Stimulated activated effector memory CD8-positive, alpha-beta T cell treated with anti-CD3 and anti-CD28 coated beads, Interleukin-12 subunit alpha, Interleukin-12 subunit beta, amount 100 ng/mL, for 72 hours (primary cell): Measurements from ENCODE around the gene PDZD2.
"Not testable (repeated sequence)": the region's sequence is repeated elsewhere in the genome, so short reads cannot be mapped to it uniquely, and the experiment has no call there.

Experiments
- ATAC-seq: fragments of 150-1000 bp; cut with Tn5 transposase; 2 replicates; pipeline ENCODE4 v1.10.0; 2021
- DNase-seq, 2 donors: peaks; one replicate each; pipeline ENCODE4 v3.0.0; 2021 to 2022; ENCODE audit warnings: low spot score in 2 of 2
- H3K27ac Mint-ChIP-seq: one replicate; pipeline ENCODE4 v1.8.0; 2022; ENCODE audit warnings: mild to moderate bottlenecking, mixed read lengths
- H3K36me3 Mint-ChIP-seq: one replicate; pipeline ENCODE4 v1.8.0; 2022; ENCODE audit warnings: mild to moderate bottlenecking, mixed read lengths
- H3K4me1 Mint-ChIP-seq: one replicate; pipeline ENCODE4 v1.8.0; 2022; ENCODE audit warnings: mixed read lengths
- H3K4me3 Mint-ChIP-seq: one replicate; pipeline ENCODE4 v1.8.0; 2022; ENCODE audit warnings: mild to moderate bottlenecking, mixed read lengths
- H3K9me3 Mint-ChIP-seq: one replicate; pipeline ENCODE4 v1.8.0; 2022; ENCODE audit warnings: mixed read lengths

The PDZD2 gene

GRCh38 chr5:32061236-32061635 is 422.3 kb downstream of the PDZD2 start:
- ATAC-seq (no peak), DNase-seq (no peak)
- no peaks in the 10 kb centered on the region for H3K4me1 Mint-ChIP-seq
- H3K9me3 Mint-ChIP-seq, result no peaks in the 10 kb centered on the region
- no peaks in the 10 kb centered on the region for H3K36me3 Mint-ChIP-seq
- H3K27ac Mint-ChIP-seq, result no peak overlapping the region
- no peak overlapping the region for H3K4me3 Mint-ChIP-seq

- Mint-ChIP-seq H3K4me3 (no peak overlapping the region), H3K4me1 (no peaks in the 10 kb centered on the region), H3K36me3 (no peaks in the 10 kb centered on the region), H3K27ac (no peak overlapping the region), H3K9me3 (no peaks in the 10 kb centered on the region)
- no peak for DNase-seq
- ATAC-seq, result no peak
Observed at GRCh38 chr5:32066448-32066847, 427.5 kb downstream of the PDZD2 start.

- H3K4me1 Mint-ChIP-seq, result no peaks in the 10 kb centered on the region
- H3K36me3 Mint-ChIP-seq, result no peaks in the 10 kb centered on the region
- DNase-seq, result no peak
- H3K27ac Mint-ChIP-seq, result no peak overlapping the region
- H3K4me3 Mint-ChIP-seq, result no peak overlapping the region
- ATAC-seq, result no peak
- H3K9me3 Mint-ChIP-seq, result no peaks in the 10 kb centered on the region
Observed at GRCh38 chr5:32067774-32068470, 429.0 kb downstream of the PDZD2 start.

- H3K9me3 Mint-ChIP-seq, result no peaks in the 10 kb centered on the region
- no peak overlapping the region for H3K4me3 Mint-ChIP-seq
- no peak overlapping the region for H3K27ac Mint-ChIP-seq
- no peaks in the 10 kb centered on the region for H3K4me1 Mint-ChIP-seq
- no peak for ATAC-seq
- DNase-seq, result no peak
- H3K36me3 Mint-ChIP-seq, result no peaks in the 10 kb centered on the region
Observed at GRCh38 chr5:32068561-32068960, 429.6 kb downstream of the PDZD2 start.

- H3K36me3 Mint-ChIP-seq, result no peaks in the 10 kb centered on the region
- H3K4me3 Mint-ChIP-seq, result no peak overlapping the region
- H3K27ac Mint-ChIP-seq, result no peak overlapping the region
Observed at GRCh38 chr5:32069396-32069795, 430.5 kb downstream of the PDZD2 start.

GRCh38 chr5:32071351-32071944 is 432.5 kb downstream of the PDZD2 start:
- no peaks in the 10 kb centered on the region for H3K9me3 Mint-ChIP-seq
- DNase-seq (no peak), ATAC-seq (no peak)
- no peaks in the 10 kb centered on the region for H3K4me1 Mint-ChIP-seq
- no peak overlapping the region for H3K27ac Mint-ChIP-seq
- H3K36me3 Mint-ChIP-seq, result no peaks in the 10 kb centered on the region
- no peak overlapping the region for H3K4me3 Mint-ChIP-seq

More at GRCh38 chr5:32069396-32069795, 430.5 kb downstream of the PDZD2 start:
- Mint-ChIP-seq H3K4me1 (no peaks in the 10 kb centered on the region), H3K9me3 (no peaks in the 10 kb centered on the region)
- DNase-seq (no peak), ATAC-seq (no peak)

GRCh38 chr5:32072054-32072453 is 433.1 kb downstream of the PDZD2 start:
- DNase-seq (no peak), ATAC-seq (no peak)
- Mint-ChIP-seq H3K4me3 (no peak overlapping the region), H3K36me3 (no peaks in the 10 kb centered on the region), H3K27ac (no peak overlapping the region), H3K9me3 (no peaks in the 10 kb centered on the region), H3K4me1 (no peaks in the 10 kb centered on the region)

- H3K4me1 Mint-ChIP-seq, result no peaks in the 10 kb centered on the region
- no peaks in the 10 kb centered on the region for H3K9me3 Mint-ChIP-seq
- no peak overlapping the region for H3K4me3 Mint-ChIP-seq
- no peak for DNase-seq
- ATAC-seq, result no peak
- no peak overlapping the region for H3K27ac Mint-ChIP-seq
- H3K36me3 Mint-ChIP-seq, result no peaks in the 10 kb centered on the region
Observed at GRCh38 chr5:32074401-32074800, 435.5 kb downstream of the PDZD2 start.

- no peaks in the 10 kb centered on the region for H3K4me1 Mint-ChIP-seq
- no peak for ATAC-seq
- H3K4me3 Mint-ChIP-seq, result no peak overlapping the region
- no peak overlapping the region for H3K27ac Mint-ChIP-seq
- H3K36me3 Mint-ChIP-seq, result no peaks in the 10 kb centered on the region
- H3K9me3 Mint-ChIP-seq, result no peaks in the 10 kb centered on the region
- DNase-seq, result no peak
Observed at GRCh38 chr5:32076699-32077695, 438.1 kb downstream of the PDZD2 start.

- DNase-seq, H3K27ac Mint-ChIP-seq, H3K9me3 Mint-ChIP-seq, H3K4me1 Mint-ChIP-seq, H3K4me3 Mint-ChIP-seq, ATAC-seq, H3K36me3 Mint-ChIP-seq: not testable (repeated sequence)
Observed at GRCh38 chr5:32078855-32079254, 439.9 kb downstream of the PDZD2 start.

- not testable (repeated sequence) for ATAC-seq
Observed at GRCh38 chr5:32080565-32080964, 441.6 kb downstream of the PDZD2 start.

GRCh38 chr5:32082701-32083100 is 443.8 kb downstream of the PDZD2 start:
- H3K36me3 Mint-ChIP-seq, result no peaks in the 10 kb centered on the region
- no peak overlapping the region for H3K27ac Mint-ChIP-seq
- H3K9me3 Mint-ChIP-seq, result no peaks in the 10 kb centered on the region
- H3K4me3 Mint-ChIP-seq, result no peak overlapping the region
- ATAC-seq, result no peak
- no peaks in the 10 kb centered on the region for H3K4me1 Mint-ChIP-seq
- DNase-seq, result no peak

More at GRCh38 chr5:32080565-32080964, 441.6 kb downstream of the PDZD2 start:
- not testable (repeated sequence) for H3K4me1 Mint-ChIP-seq, H3K4me3 Mint-ChIP-seq, H3K36me3 Mint-ChIP-seq, DNase-seq, H3K9me3 Mint-ChIP-seq, H3K27ac Mint-ChIP-seq

GRCh38 chr5:32083981-32084430 is 445.1 kb downstream of the PDZD2 start:
- DNase-seq, result no peak
- H3K27ac Mint-ChIP-seq, result no peak overlapping the region
- H3K36me3 Mint-ChIP-seq, result no peaks in the 10 kb centered on the region
- H3K9me3 Mint-ChIP-seq, result no peaks in the 10 kb centered on the region
- no peak for ATAC-seq
- H3K4me3 Mint-ChIP-seq, result no peak overlapping the region
- no peaks in the 10 kb centered on the region for H3K4me1 Mint-ChIP-seq

GRCh38 chr5:32087086-32088082 is 448.5 kb downstream of the PDZD2 start:
- H3K4me1 Mint-ChIP-seq, result no peaks in the 10 kb centered on the region
- DNase-seq (no peak), ATAC-seq (no peak)
- H3K36me3 Mint-ChIP-seq, result peaks cover 6% of the 10 kb centered on the region
- H3K9me3 Mint-ChIP-seq, result no peaks in the 10 kb centered on the region
- H3K4me3 Mint-ChIP-seq, result no peak overlapping the region
- H3K27ac Mint-ChIP-seq, result no peak overlapping the region
